AG04450 (cell line): ENCODE data around the gene HEXIM1. TPM values are rescaled to one million over a fixed set of nuclear protein-coding genes. Genes with fewer than 3 reads are reported as not detected.

Experiments
- CTCF ChIA-PET: fragments of 300-600, 350-600 bp; formaldehyde crosslinking; extraction: SDS; loops from one replicate; lab custom pipeline; 2022; ENCODE audit warnings: antibody characterized with exemption, inconsistent platforms; lab: Charles Lee
- POLR2A ChIA-PET: fragments of 350-600 bp; formaldehyde crosslinking; extraction: SDS; loops from one replicate; lab custom pipeline; 2021; ENCODE audit warnings: antibody characterized with exemption, inconsistent platforms; lab: Yijun Ruan, JAX
- DNase-seq: peaks from one replicate; pipeline ENCODE4 v3.0.0-alpha.2; 2011; ENCODE audit warnings: low read depth, low spot score
- H3K27ac ChIP-seq: one replicate; pipeline ENCODE4 v1.5.1; 2012; ENCODE audit warnings: low read depth, low read length, control low read depth
- H3K27me3 ChIP-seq: one replicate; pipeline ENCODE4 v1.6.0; 2012; ENCODE audit warnings: low read length; ENCODE audit not compliant: control insufficient read depth, insufficient read depth
- H3K4me3 ChIP-seq: 2 replicates; pipeline ENCODE4 v1.5.1; 2011; ENCODE audit warnings: mild to moderate bottlenecking, low read depth, low read length, control low read depth
- H3K9me3 ChIP-seq: 2 replicates; pipeline ENCODE4 v1.5.1; 2012; ENCODE audit warnings: low read length; ENCODE audit not compliant: control insufficient read depth, insufficient read depth
- CTCF ChIP-seq: IDR thresholded peaks from 2 replicates; pipeline ENCODE4 v1.5.1; 2011; ENCODE audit warnings: low read depth, low read length, control low read depth, inconsistent platforms
- polyA plus RNA-seq: library from polyadenylated mRNA; depleted of rRNA; stranded (reverse); fragments of >200 nt; gene quantifications from 2 replicates; pipeline ENCODE4 v1.2.3, GENCODE V29; 2011

The HEXIM1 gene
- polyA plus RNA-seq, 1 experiment = 13.2 TPM

GRCh38 chr17:45135192-45135977 is 12.9 kb upstream of the HEXIM1 start, which contains the start of gene ACBD4:
Gene ACBD4 (plus strand): TSS chr17:45135687. CDS start chr17:45136145, 458 bp downstream.
- H3K4me3 ChIP-seq = peak within 1 kb of the TSS; percentile 76
- H3K27ac ChIP-seq = peak within 1 kb of the TSS; percentile 31
- POLR2A ChIA-PET = interaction anchor here (0.5 to 1.9 kb wide), 12 partner anchors 9 to 300 kb away, joined by 4 to 110 read pairs (median 8); partner anchors contain the start of genes HEXIM1 and HEXIM2
- H3K9me3 ChIP-seq = no peaks in the 10 kb centered on the region; the same call in 1 of the 2 replicates
- peak; percentile 95 for DNase-seq
- CTCF ChIA-PET = interaction anchor here (0.5 to 7.0 kb wide), 132 partner anchors 9 to 714 kb away, joined by 3 to 420 read pairs (median 5); partner anchors contain the start of genes DCAKD, EFTUD2, HEXIM1 and HEXIM2
- no peaks in the 10 kb centered on the region for H3K27me3 ChIP-seq
- TF ChIP-seq CTCF = peak; percentile 100

- no peak overlapping the region for H3K27ac ChIP-seq
- TF ChIP-seq CTCF = no peak
- peak overlapping the region; percentile 76 for H3K4me3 ChIP-seq
These were observed 12.1 kb upstream of the HEXIM1 start for GRCh38 chr17:45135978-45136791.

GRCh38 chr17:45136846-45137560 is 11.3 kb upstream of the HEXIM1 start:
- TF ChIP-seq CTCF = no peak
- H3K27me3 ChIP-seq = no peaks in the 10 kb centered on the region
- ChIA-PET CTCF (interaction anchor here (0.6 to 7.0 kb wide), 4 partner anchors 20 to 94 kb away, joined by 5 to 420 read pairs (median 50); no protein-coding TSS in a partner anchor), POLR2A (interaction anchor here (0.6 to 1.3 kb wide), 2 partner anchors 11 to 49 kb away, joined by 3 to 4 read pairs; partner anchors contain the start of gene HEXIM1)
- no peaks in the 10 kb centered on the region; the same call in 1 of the 2 replicates for H3K9me3 ChIP-seq
- H3K4me3 ChIP-seq = no peak overlapping the region
- H3K27ac ChIP-seq = no peak overlapping the region
- DNase-seq = no peak

More at GRCh38 chr17:45135978-45136791, 12.1 kb upstream of the HEXIM1 start:
- ChIA-PET CTCF (interaction anchor here (0.5 to 7.0 kb wide), 131 partner anchors 8 to 713 kb away, joined by 3 to 420 read pairs (median 5); partner anchors contain the start of genes DCAKD, EFTUD2, HEXIM1 and HEXIM2), POLR2A (interaction anchor here (0.5 to 1.9 kb wide), 12 partner anchors 8 to 299 kb away, joined by 4 to 110 read pairs (median 8); partner anchors contain the start of genes HEXIM1 and HEXIM2)
- no peak for DNase-seq
- H3K9me3 ChIP-seq = no peaks in the 10 kb centered on the region; the same call in 1 of the 2 replicates
- H3K27me3 ChIP-seq = no peaks in the 10 kb centered on the region

GRCh38 chr17:45137561-45138305 is 10.5 kb upstream of the HEXIM1 start:
- Histone ChIP-seq H3K27me3 (no peaks in the 10 kb centered on the region), H3K4me3 (no peak overlapping the region), H3K9me3 (no peaks in the 10 kb centered on the region; the same call in 1 of the 2 replicates), H3K27ac (no peak overlapping the region)
- TF ChIP-seq CTCF = no peak
- DNase-seq = no peak
- POLR2A ChIA-PET = interaction anchor here (0.6 to 1.3 kb wide), 2 partner anchors 11 to 49 kb away, joined by 3 to 4 read pairs; partner anchors contain the start of gene HEXIM1
- CTCF ChIA-PET = interaction anchor here (0.6 to 7.0 kb wide), 2 partner anchors 59 to 71 kb away, joined by 5 to 420 read pairs; no protein-coding TSS in a partner anchor
